ENCODE results near the gene PDXP. TPM values are rescaled to one million over a fixed set of nuclear protein-coding genes. Genes with fewer than 3 reads are reported as not detected.

Gene PDXP
- total and polyA plus RNA-seq, 5 donors from 2014 or later: 1.1 to 5.8 (median 2.0) TPM

GRCh38 chr22:37703906-37704305, 45.4 kb downstream of the PDXP start:
- no peaks in the 10 kb centered on the region for H3K4me1 Mint-ChIP-seq
- no peak overlapping the region for H3K27ac Mint-ChIP-seq
- peaks cover 20% of the 10 kb centered on the region for H3K36me3 Mint-ChIP-seq
- Histone ChIP-seq H3K4me1 (ENCODE audit: control insufficient read depth, insufficient read depth, low read length, poor library complexity, severe bottlenecking) (no peaks in the 10 kb centered on the region), H3K4me3 (ENCODE audit: low read depth, low read length) (no peak overlapping the region), H3K27me3 (ENCODE audit: control insufficient read depth, insufficient read depth, low read length) (no peaks in the 10 kb centered on the region), H3K27ac (ENCODE audit: insufficient read depth, low read length, poor library complexity, severe bottlenecking) (no peak overlapping the region), H3K9me3 (ENCODE audit: control insufficient read depth in 2 of 2, low read length in 2 of 2) (no peaks in the 10 kb centered on the region), H3K36me3 (ENCODE audit: control insufficient read depth, insufficient read depth, low read length) (no peaks in the 10 kb centered on the region)
- no peak for ATAC-seq (ENCODE audit: low read depth in 2 of 2)
- H3K27me3 Mint-ChIP-seq: no peaks in the 10 kb centered on the region
- no peak overlapping the region for H3K4me3 Mint-ChIP-seq
- no peak for DNase-seq
- no peaks in the 10 kb centered on the region for H3K9me3 Mint-ChIP-seq

DNA sequence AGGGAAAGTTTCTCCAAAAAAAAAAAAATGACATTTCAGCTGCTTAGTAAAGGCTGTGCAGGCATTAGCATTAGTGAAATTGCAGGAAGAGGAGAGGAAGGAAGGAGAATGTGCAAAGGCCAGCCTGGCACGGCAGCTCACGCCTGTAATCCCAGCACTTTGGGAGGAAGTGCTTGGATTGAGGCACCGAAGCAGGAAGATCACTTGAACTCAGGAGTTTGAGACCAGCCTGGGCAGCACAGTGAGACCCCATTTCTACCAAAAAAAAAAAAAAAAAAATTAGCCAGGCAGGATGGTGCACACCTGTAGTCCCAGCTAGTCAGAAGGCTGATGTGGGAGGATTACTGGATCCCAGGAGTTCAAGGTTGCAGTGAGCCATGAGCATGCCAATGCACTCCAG, 46.1 kb downstream of the PDXP start:
- H3K4me3 ChIP-seq (ENCODE audit: low read depth, low read length): no peak overlapping the region
- no peaks in the 10 kb centered on the region for H3K27me3 ChIP-seq (ENCODE audit: control insufficient read depth, insufficient read depth, low read length)
- no peaks in the 10 kb centered on the region for H3K9me3 ChIP-seq (ENCODE audit: control insufficient read depth in 2 of 2, low read length in 2 of 2)
- H3K27ac ChIP-seq (ENCODE audit: insufficient read depth, low read length, poor library complexity, severe bottlenecking): no peak overlapping the region
- no peaks in the 10 kb centered on the region for H3K9me3 Mint-ChIP-seq
- ATAC-seq (ENCODE audit: low read depth in 2 of 2): no peak
- H3K36me3 ChIP-seq (ENCODE audit: control insufficient read depth, insufficient read depth, low read length): no peaks in the 10 kb centered on the region
- peaks cover 21% of the 10 kb centered on the region for H3K36me3 Mint-ChIP-seq
- H3K27me3 Mint-ChIP-seq: no peaks in the 10 kb centered on the region
- no peaks in the 10 kb centered on the region for H3K4me1 ChIP-seq (ENCODE audit: control insufficient read depth, insufficient read depth, low read length, poor library complexity, severe bottlenecking)
- DNase-seq: no peak
- H3K4me3 Mint-ChIP-seq: no peak overlapping the region
- no peaks in the 10 kb centered on the region for H3K4me1 Mint-ChIP-seq
- peak overlapping the region in 1 of 3 donors; percentile 5 for H3K27ac Mint-ChIP-seq

DNA sequence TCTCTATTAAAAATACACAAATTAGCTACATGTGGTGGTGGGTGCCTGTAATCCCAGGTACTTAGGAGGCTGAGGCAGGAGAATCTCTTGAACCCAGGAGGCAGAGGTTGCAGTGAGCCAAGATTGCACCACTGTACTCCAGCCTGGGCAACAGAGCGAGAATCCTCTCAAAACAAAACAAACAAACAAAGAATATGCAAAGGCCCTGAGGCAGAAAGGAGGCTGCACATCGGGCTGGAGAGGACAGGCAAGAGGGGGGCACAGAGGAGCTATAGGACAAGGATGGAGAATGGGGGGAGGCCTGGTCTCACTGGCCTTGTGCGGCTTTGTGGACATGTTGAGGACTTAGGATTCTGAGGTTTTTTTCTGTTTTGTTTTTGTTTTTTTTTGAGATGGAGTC, 46.7 kb downstream of the PDXP start:
- no peaks in the 10 kb centered on the region for H3K4me1 ChIP-seq (ENCODE audit: control insufficient read depth, insufficient read depth, low read length, poor library complexity, severe bottlenecking)
- peak overlapping the region in 1 of 3 donors; percentile 69 for H3K27ac Mint-ChIP-seq
- no peak overlapping the region for H3K4me3 ChIP-seq (ENCODE audit: low read depth, low read length)
- no peak overlapping the region for H3K27ac ChIP-seq (ENCODE audit: insufficient read depth, low read length, poor library complexity, severe bottlenecking)
- ATAC-seq (ENCODE audit: low read depth in 2 of 2) (no peak), DNase-seq (no peak)
- H3K4me3 Mint-ChIP-seq: no peak overlapping the region
- no peaks in the 10 kb centered on the region for H3K27me3 Mint-ChIP-seq
- H3K36me3 Mint-ChIP-seq: peaks cover 24% of the 10 kb centered on the region
- no peaks in the 10 kb centered on the region for H3K9me3 Mint-ChIP-seq
- H3K36me3 ChIP-seq (ENCODE audit: control insufficient read depth, insufficient read depth, low read length): no peaks in the 10 kb centered on the region
- peaks cover 0 to 3% (median 0%) of the 10 kb centered on the region in 4 donors for H3K4me1 Mint-ChIP-seq
- H3K27me3 ChIP-seq (ENCODE audit: control insufficient read depth, insufficient read depth, low read length): no peaks in the 10 kb centered on the region
- no peaks in the 10 kb centered on the region for H3K9me3 ChIP-seq (ENCODE audit: control insufficient read depth in 2 of 2, low read length in 2 of 2)

DNA sequence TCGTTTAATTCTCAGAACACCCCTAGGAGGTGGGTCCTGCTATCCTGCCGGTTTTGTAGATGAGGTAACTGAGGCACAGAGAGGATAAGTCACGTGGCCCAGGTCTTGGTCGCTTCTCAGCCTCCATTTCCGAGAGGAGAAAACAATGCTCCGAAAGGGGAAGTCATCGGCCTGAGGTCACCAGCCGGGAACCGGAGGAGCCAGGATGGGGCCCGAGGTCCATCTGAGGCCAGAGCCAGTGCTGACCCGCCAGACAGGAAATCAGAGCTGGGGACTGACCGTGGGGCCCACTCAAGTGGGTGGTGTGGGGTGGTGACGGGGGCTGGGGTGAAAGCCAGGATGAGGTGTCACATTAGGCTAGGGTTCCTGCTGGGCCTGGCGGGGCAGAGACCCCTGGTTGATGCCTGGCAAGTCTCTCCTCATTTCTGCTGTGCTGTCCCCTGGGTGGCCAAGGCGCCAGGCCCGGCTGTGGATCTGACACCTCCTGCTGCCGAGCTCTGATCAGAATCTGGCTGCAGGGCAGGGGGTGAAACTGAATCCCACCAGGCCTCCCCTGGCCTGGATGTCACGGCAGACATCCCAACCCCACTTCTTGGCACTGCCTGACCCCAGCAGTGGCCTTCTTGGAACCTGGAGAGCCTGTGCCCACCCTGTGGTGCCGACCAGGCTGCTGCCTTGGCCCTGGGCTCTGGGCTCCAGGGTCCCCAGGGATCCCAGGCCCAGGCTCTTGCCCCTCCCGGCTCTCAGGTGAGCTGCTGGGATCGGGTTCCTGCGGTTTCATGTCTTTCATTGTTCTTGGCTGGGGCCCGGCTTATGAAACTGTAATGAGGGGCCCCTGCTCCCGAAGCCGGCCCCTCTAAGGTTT, 50.3 kb downstream of the PDXP start:
- ATAC-seq (ENCODE audit: low read depth in 2 of 2): no peak
- H3K27ac ChIP-seq (ENCODE audit: insufficient read depth, low read length, poor library complexity, severe bottlenecking): no peak overlapping the region
- peaks cover 18% of the 10 kb centered on the region for H3K36me3 Mint-ChIP-seq
- H3K27me3 Mint-ChIP-seq: no peaks in the 10 kb centered on the region
- no peaks in the 10 kb centered on the region for H3K27me3 ChIP-seq (ENCODE audit: control insufficient read depth, insufficient read depth, low read length)
- peaks cover 0 to 3% (median 0%) of the 10 kb centered on the region in 4 donors for H3K4me1 Mint-ChIP-seq
- no peaks in the 10 kb centered on the region for H3K9me3 Mint-ChIP-seq
- no peaks in the 10 kb centered on the region for H3K9me3 ChIP-seq (ENCODE audit: control insufficient read depth in 2 of 2, low read length in 2 of 2)
- no peaks in the 10 kb centered on the region for H3K4me1 ChIP-seq (ENCODE audit: control insufficient read depth, insufficient read depth, low read length, poor library complexity, severe bottlenecking)
- peak overlapping the region in 1 of 3 donors; percentile 46 for H3K27ac Mint-ChIP-seq
- no peaks in the 10 kb centered on the region for H3K36me3 ChIP-seq (ENCODE audit: control insufficient read depth, insufficient read depth, low read length)
- H3K4me3 ChIP-seq (ENCODE audit: low read depth, low read length): no peak overlapping the region
- DNase-seq: no peak
- H3K4me3 Mint-ChIP-seq: no peak overlapping the region

GRCh38 chr22:37709445-37709765, 50.9 kb downstream of the PDXP start:
- Mint-ChIP-seq H3K36me3 (peaks cover 16% of the 10 kb centered on the region), H3K9me3 (no peaks in the 10 kb centered on the region), H3K27ac (no peak overlapping the region), H3K4me3 (no peak overlapping the region), H3K4me1 (peaks cover 0 to 3% (median 0%) of the 10 kb centered on the region in 4 donors), H3K27me3 (no peaks in the 10 kb centered on the region)
- no peaks in the 10 kb centered on the region for H3K27me3 ChIP-seq (ENCODE audit: control insufficient read depth, insufficient read depth, low read length)
- no peak overlapping the region for H3K4me3 ChIP-seq (ENCODE audit: low read depth, low read length)
- no peaks in the 10 kb centered on the region for H3K36me3 ChIP-seq (ENCODE audit: control insufficient read depth, insufficient read depth, low read length)
- ATAC-seq (ENCODE audit: low read depth in 2 of 2): no peak
- no peak for DNase-seq
- H3K4me1 ChIP-seq (ENCODE audit: control insufficient read depth, insufficient read depth, low read length, poor library complexity, severe bottlenecking): no peaks in the 10 kb centered on the region
- no peak overlapping the region for H3K27ac ChIP-seq (ENCODE audit: insufficient read depth, low read length, poor library complexity, severe bottlenecking)
- H3K9me3 ChIP-seq (ENCODE audit: control insufficient read depth in 2 of 2, low read length in 2 of 2): no peaks in the 10 kb centered on the region

DNA sequence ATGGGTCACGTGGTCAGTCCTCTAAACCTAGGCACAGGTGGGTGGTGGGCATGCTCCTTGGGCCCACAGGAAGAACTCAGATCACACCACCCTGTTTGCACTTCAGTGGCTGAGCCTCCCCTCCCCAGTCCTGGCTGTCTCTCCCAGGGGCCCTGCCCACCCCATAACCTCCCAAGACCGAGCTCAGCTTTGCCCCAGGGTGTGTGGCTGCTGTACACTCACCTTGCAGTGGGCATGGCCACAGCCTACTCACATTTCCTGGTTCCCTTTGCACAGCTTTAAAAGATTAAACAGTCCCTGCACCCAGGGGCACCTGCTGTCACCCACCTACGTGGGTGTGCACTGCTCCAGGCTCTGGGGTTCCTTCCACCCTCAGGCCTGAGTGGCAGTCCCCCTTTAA, 52.2 kb downstream of the PDXP start:
- Mint-ChIP-seq H3K27me3 (no peaks in the 10 kb centered on the region), H3K4me1 (peaks cover 0 to 3% (median 0%) of the 10 kb centered on the region in 4 donors), H3K9me3 (no peaks in the 10 kb centered on the region), H3K27ac (no peak overlapping the region), H3K4me3 (no peak overlapping the region), H3K36me3 (peaks cover 12% of the 10 kb centered on the region)
- H3K4me1 ChIP-seq (ENCODE audit: control insufficient read depth, insufficient read depth, low read length, poor library complexity, severe bottlenecking): no peaks in the 10 kb centered on the region
- no peaks in the 10 kb centered on the region for H3K27me3 ChIP-seq (ENCODE audit: control insufficient read depth, insufficient read depth, low read length)
- H3K27ac ChIP-seq (ENCODE audit: insufficient read depth, low read length, poor library complexity, severe bottlenecking): no peak overlapping the region
- no peaks in the 10 kb centered on the region for H3K9me3 ChIP-seq (ENCODE audit: control insufficient read depth in 2 of 2, low read length in 2 of 2)
- ATAC-seq (ENCODE audit: low read depth in 2 of 2) (no peak), DNase-seq (no peak)
- H3K4me3 ChIP-seq (ENCODE audit: low read depth, low read length): no peak overlapping the region
- H3K36me3 ChIP-seq (ENCODE audit: control insufficient read depth, insufficient read depth, low read length): no peaks in the 10 kb centered on the region

- no peak for DNase-seq
- H3K9me3 ChIP-seq (ENCODE audit: control insufficient read depth in 2 of 2, low read length in 2 of 2): no peaks in the 10 kb centered on the region
- no peaks in the 10 kb centered on the region for H3K27me3 ChIP-seq (ENCODE audit: control insufficient read depth, insufficient read depth, low read length)
- Mint-ChIP-seq H3K9me3 (no peaks in the 10 kb centered on the region), H3K36me3 (peaks cover 5% of the 10 kb centered on the region), H3K4me1 (peaks cover 0 to 3% (median 0%) of the 10 kb centered on the region in 4 donors), H3K27ac (no peak overlapping the region), H3K4me3 (no peak overlapping the region), H3K27me3 (no peaks in the 10 kb centered on the region)
- no peak overlapping the region for H3K4me3 ChIP-seq (ENCODE audit: low read depth, low read length)
- no peaks in the 10 kb centered on the region for H3K4me1 ChIP-seq (ENCODE audit: control insufficient read depth, insufficient read depth, low read length, poor library complexity, severe bottlenecking)
- ATAC-seq (ENCODE audit: low read depth in 2 of 2): no peak
- H3K27ac ChIP-seq (ENCODE audit: insufficient read depth, low read length, poor library complexity, severe bottlenecking): no peak overlapping the region
- no peaks in the 10 kb centered on the region for H3K36me3 ChIP-seq (ENCODE audit: control insufficient read depth, insufficient read depth, low read length)
Measured at GRCh38 chr22:37711490-37711889, 53.0 kb downstream of the PDXP start.

DNA sequence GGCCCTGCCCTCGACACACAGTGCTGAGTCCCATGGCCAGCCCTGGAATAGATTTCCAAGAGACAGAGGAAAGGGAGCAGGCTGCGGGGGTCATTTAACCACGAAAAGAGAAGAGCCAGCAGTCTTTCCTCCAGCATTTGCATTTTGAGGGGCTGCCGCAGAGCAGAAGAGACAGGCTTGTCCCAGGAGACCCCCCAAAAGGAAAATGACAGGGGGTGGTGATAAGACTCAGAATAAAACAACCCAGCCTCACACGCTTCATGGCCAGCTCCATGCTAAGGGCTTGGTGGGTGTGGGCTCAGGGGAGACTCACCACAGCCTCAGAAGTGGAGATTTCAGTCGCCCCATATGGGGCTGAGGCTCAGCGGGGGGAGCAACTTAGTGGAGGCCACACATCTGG, 55.2 kb downstream of the PDXP start:
- no peak overlapping the region for H3K4me3 Mint-ChIP-seq
- ATAC-seq (ENCODE audit: low read depth in 2 of 2): no peak
- H3K27ac Mint-ChIP-seq: no peak overlapping the region

More for the DNA sequence above, 55.2 kb downstream of the PDXP start:
- Histone ChIP-seq H3K36me3 (ENCODE audit: control insufficient read depth, insufficient read depth, low read length) (no peaks in the 10 kb centered on the region), H3K4me3 (ENCODE audit: low read depth, low read length) (no peak overlapping the region), H3K27ac (ENCODE audit: insufficient read depth, low read length, poor library complexity, severe bottlenecking) (no peak overlapping the region), H3K27me3 (ENCODE audit: control insufficient read depth, insufficient read depth, low read length) (no peaks in the 10 kb centered on the region), H3K9me3 (ENCODE audit: control insufficient read depth in 2 of 2, low read length in 2 of 2) (no peaks in the 10 kb centered on the region), H3K4me1 (ENCODE audit: control insufficient read depth, insufficient read depth, low read length, poor library complexity, severe bottlenecking) (no peaks in the 10 kb centered on the region)
- DNase-seq: no peak
- Mint-ChIP-seq H3K4me1 (peaks cover 0 to 3% (median 0%) of the 10 kb centered on the region in 4 donors), H3K9me3 (no peaks in the 10 kb centered on the region), H3K27me3 (no peaks in the 10 kb centered on the region), H3K36me3 (peaks cover 14% of the 10 kb centered on the region)
